GM18951 (cell line): Measurements from ENCODE around the gene NPY4R.
"Not testable (repeated sequence)": the region's sequence is repeated elsewhere in the genome, so short reads cannot be mapped to it uniquely, and the experiment has no call there.

Experiments used
- POLR2A ChIP-seq: IDR thresholded peaks from 4 replicates; pipeline ENCODE4 v1.6.1; 2011; ENCODE audit warnings: mild to moderate bottlenecking; ENCODE audit not compliant: insufficient read length, insufficient read depth; ENCODE audit errors: extremely low read depth
- in situ Hi-C: fragments of 300-500 bp; cut with MboI; formaldehyde crosslinking; loops from one replicate; pipeline ENCODE4 v1.12.0; 2022; ENCODE audit warnings: low sequenced_read_pairs, mixed read lengths, inconsistent platforms; ENCODE audit not compliant: unreplicated experiment

The NPY4R gene, protein sequence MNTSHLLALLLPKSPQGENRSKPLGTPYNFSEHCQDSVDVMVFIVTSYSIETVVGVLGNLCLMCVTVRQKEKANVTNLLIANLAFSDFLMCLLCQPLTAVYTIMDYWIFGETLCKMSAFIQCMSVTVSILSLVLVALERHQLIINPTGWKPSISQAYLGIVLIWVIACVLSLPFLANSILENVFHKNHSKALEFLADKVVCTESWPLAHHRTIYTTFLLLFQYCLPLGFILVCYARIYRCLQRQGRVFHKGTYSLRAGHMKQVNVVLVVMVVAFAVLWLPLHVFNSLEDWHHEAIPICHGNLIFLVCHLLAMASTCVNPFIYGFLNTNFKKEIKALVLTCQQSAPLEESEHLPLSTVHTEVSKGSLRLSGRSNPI

DNA sequence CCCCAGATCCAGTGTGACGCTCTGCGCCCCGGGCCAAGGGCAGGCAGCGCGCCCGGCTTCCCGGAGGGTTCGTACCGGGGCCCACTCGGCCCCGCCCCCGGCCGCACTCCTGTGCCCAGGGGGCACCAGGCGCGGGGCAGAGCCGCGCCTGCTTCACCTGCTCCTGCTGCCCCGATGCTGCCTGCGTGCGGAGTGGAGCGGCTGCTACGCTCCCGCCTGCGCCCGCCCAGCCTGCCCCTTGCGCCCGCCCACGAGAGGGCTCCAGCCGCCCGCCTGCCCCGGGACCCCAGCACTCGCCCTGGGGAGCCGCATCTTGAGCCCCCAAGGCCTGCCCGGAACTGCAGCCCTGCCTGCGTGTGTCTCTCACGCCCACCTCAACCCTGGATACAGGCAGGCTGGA, at the start of gene NPY4R:
TSS of gene NPY4R (minus strand) at position 194 of the 400 bp plus-strand sequence. CDS start 3,323 bp downstream, outside the sequence.
- in situ Hi-C loops, result not testable (repeated sequence)

DNA sequence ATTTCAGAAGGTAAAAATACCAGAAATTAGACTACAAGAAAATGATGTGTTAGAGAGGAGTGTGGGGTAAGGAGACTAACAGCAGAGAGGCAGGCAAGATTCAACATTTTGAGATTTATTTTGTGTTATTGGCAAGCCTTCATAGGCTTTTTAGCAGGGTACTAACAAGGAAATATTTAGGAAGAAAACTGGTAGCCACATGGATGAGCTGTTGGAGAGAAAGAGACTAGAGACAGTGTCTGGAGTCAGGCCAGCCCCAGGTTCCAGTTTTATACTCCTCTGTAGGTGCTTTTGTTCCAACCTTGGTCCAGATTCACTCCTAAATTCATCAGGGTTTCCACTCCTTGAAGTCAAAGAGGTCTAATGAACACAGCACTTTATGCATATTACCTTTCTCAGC, 49.6 kb upstream of the NPY4R start:
- in situ Hi-C loops, result no loop called here
- TF ChIP-seq POLR2A, result no peak

GRCh38 chr10:46514899-46515298, 49.1 kb upstream of the NPY4R start:
- no peak for TF ChIP-seq POLR2A
- in situ Hi-C loops, result no loop called here

DNA sequence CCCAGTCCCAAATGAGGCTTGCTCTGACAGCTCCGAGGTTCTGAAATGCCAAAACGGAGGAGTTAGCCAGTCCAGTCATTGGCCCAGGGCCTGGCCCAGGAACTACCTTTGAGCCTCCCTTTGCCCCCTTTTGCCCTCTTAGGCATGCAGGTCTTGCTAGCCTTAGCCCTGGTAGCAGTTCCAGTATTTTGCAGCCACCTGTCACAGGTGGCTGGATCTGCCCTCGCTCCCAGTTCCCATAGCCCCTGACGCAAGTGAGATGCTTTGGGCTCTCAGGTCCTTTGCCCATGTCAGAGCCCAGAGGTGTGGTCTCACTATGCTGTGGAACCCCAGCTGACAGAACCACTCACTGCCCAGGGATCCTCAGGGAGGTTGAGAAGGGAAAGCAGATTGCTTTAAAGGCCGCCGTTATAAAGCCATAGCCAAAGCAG, 48.7 kb upstream of the NPY4R start:
- in situ Hi-C loops, result no loop called here
- TF ChIP-seq POLR2A, result no peak

DNA sequence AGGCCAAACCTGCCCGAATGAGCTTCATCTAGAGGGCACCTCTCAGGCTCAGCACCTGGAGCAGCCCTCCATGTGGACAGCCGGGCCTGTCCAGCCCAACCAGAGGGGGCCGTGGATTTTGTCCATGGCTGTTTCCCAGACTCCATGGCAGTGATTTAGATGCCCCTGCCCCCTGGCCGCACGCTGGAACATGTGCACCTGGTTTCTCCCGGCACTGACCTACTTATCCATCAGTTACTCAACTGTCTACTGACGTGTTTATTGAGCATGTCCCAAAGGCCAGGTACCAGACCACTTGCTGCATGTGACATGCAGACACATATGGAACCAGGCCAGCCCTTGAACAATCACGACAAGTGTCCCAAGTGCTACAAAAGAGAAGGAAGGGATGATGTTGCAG, 47.6 kb upstream of the NPY4R start:
- in situ Hi-C loops, result not testable (repeated sequence)

- in situ Hi-C loops, result not testable (repeated sequence)
Measured at GRCh38 chr10:46512725-46513124, 47.0 kb upstream of the NPY4R start.

DNA sequence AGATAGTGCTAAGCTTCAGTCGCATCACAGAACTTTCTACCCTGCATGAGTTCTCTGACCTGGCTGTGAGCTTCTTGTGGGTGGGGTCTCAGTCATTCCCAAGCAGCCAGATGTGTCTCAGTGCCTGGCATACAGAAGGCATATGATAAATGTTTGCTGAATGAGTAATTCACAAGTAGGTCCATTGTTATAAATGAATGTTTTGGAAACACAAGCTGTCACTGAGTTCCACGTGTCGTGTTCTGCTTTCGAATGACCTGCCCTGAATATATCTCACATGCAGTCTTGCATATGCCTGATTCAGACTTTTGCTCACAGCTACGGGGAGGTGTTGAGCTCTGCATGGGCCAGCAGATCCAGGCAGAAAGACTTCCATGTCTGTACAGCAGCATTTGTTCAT, 46.2 kb upstream of the NPY4R start:
- in situ Hi-C loops, result not testable (repeated sequence)

GRCh38 chr10:46499990-46500389, 34.2 kb upstream of the NPY4R start:
- in situ Hi-C loops, result not testable (repeated sequence)

GRCh38 chr10:46498985-46499703, 33.4 kb upstream of the NPY4R start:
- in situ Hi-C loops, result not testable (repeated sequence)

GRCh38 chr10:46497878-46498277, 32.1 kb upstream of the NPY4R start:
- in situ Hi-C loops, result not testable (repeated sequence)

DNA sequence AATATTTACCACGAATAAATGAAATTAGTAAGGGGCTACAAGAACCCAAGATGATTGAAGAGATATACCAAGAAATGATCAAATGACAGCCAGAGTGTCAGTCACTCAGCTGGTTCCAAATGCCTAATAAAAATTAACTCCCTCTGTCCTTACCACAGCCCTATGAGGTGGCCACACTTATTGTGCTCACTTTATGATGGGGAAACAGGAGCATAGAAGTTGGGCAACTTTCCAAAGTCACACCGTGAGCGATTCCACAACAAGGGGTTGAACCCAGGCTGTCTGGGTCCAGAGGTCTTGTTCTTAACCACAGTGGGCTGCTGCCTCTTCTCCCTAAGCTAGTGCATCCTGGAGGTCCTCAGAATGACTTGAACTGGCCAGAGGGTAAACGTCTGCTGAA, 31.6 kb upstream of the NPY4R start:
- in situ Hi-C loops, result not testable (repeated sequence)

- in situ Hi-C loops, result not testable (repeated sequence)
Measured at GRCh38 chr10:46491364-46492114, 25.8 kb upstream of the NPY4R start.

DNA sequence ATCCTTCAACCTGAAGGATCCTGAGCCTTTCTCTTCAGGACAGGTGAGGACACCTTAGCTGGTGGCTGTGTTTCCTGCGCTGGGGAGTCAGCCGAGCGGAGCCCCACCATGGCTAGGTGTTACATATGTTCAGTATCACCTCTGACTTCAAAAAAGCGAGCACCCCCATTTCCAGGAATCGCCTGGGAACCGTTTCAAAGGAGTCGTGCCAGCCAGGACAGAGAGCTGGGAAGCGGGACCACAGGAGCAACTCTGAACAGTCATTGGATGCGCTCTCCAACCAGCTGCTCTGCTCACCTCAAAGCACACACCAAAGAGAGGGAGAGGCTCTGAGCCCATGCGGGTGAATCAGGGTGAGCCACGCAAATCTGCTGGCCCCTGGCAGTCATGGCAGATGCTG, 24.5 kb upstream of the NPY4R start:
- in situ Hi-C loops, result not testable (repeated sequence)

GRCh38 chr10:46486459-46486858, 20.7 kb upstream of the NPY4R start:
- in situ Hi-C loops, result not testable (repeated sequence)

- in situ Hi-C loops, result not testable (repeated sequence)
Measured at GRCh38 chr10:46474746-46475320, 9.1 kb upstream of the NPY4R start.

GRCh38 chr10:46473758-46474157, 8.0 kb upstream of the NPY4R start:
- in situ Hi-C loops, result not testable (repeated sequence)

- in situ Hi-C loops, result not testable (repeated sequence)
Measured at GRCh38 chr10:46470134-46470533, 4.4 kb upstream of the NPY4R start.

- in situ Hi-C loops, result not testable (repeated sequence)
Measured at GRCh38 chr10:46468119-46468809, 2.5 kb upstream of the NPY4R start.

- in situ Hi-C loops, result not testable (repeated sequence)
Measured at GRCh38 chr10:46463608-46464007, 2.1 kb downstream of the NPY4R start.
